H1 (cell line): ENCODE results near the gene BICDL1. TPM values are rescaled to one million over a fixed set of nuclear protein-coding genes. Genes with fewer than 3 reads are reported as not detected.

Experiments used
- CTCF ChIA-PET: fragments of 300-600 bp; sonication (Branson Sonifier 250); formaldehyde crosslinking; loops from one replicate; lab custom pipeline; 2021; ENCODE audit not compliant: partially characterized antibody; lab: Charles Lee
- POLR2A ChIA-PET: fragments of 300-600 bp; sonication (Branson Sonifier 250); formaldehyde crosslinking; loops from one replicate; lab custom pipeline; 2021; ENCODE audit warnings: inconsistent platforms; ENCODE audit not compliant: partially characterized antibody; lab: Charles Lee
- DNase-seq, 2 experiments: peaks; one replicate each; pipeline versions ENCODE4 v3.0.0 to v3.0.0-alpha.2; 2010 to 2022; ENCODE audit warnings: low spot score in 2 of 2, low read depth in 1 of 2, mixed read lengths in 1 of 2
- FAIRE-seq: peaks from 2 replicates; lab custom pipeline; 2011; peaks lifted over from hg19 to GRCh38; lab: Jason Lieb, UNC
- H2AFZ ChIP-seq: 2 replicates; pipeline ENCODE4 v1.8.1; 2012; ENCODE audit warnings: low read length, inconsistent platforms
- H2AK5ac ChIP-seq: 2 replicates; pipeline ENCODE4 v1.6.1; 2013; ENCODE audit warnings: low read depth, low read length
- H2BK120ac ChIP-seq: replicated peaks from 2 replicates; pipeline ENCODE3; 2013; ENCODE audit warnings: low read depth, low read length, inconsistent platforms
- H2BK12ac ChIP-seq: 2 replicates; pipeline ENCODE4 v1.6.1; 2013; ENCODE audit warnings: low read depth, low read length
- H2BK15ac ChIP-seq: 2 replicates; pipeline ENCODE4 v1.6.1; 2013; ENCODE audit warnings: low read length
- H2BK20ac ChIP-seq: 2 replicates; pipeline ENCODE4 v1.6.1; 2013; ENCODE audit warnings: low read length
- H2BK5ac ChIP-seq: 2 replicates; pipeline ENCODE4 v1.6.1; 2013; ENCODE audit warnings: low read depth, low read length
- H3K14ac ChIP-seq: 2 replicates; pipeline ENCODE4 v1.6.1; 2013; ENCODE audit warnings: inconsistent platforms; ENCODE audit not compliant: insufficient read length
- H3K18ac ChIP-seq: 2 replicates; pipeline ENCODE4 v1.6.1; 2013; ENCODE audit warnings: low read length; ENCODE audit errors: extremely low read depth
- H3K23ac ChIP-seq: 2 replicates; pipeline ENCODE4 v1.6.1; 2013; ENCODE audit warnings: inconsistent platforms; ENCODE audit not compliant: insufficient read length
- H3K23me2 ChIP-seq: 2 replicates; pipeline ENCODE4 v1.6.1; 2013; ENCODE audit warnings: low read depth, low read length
- H3K27ac ChIP-seq: 2 replicates; pipeline ENCODE4 v1.6.1; 2011; ENCODE audit warnings: low read depth, low read length, inconsistent platforms
- H3K27me3 ChIP-seq, 4 experiments: replicated peaks in 1 of 4; 1 replicate in 1 of 4; 2 replicates in 3 of 4; pipeline versions ENCODE4 v1.6.1 to v1.8.1; 2011 to 2013; ENCODE audit warnings: low read length in 3 of 4, mild to moderate bottlenecking in 3 of 4, inconsistent platforms in 2 of 4, mixed read lengths in 2 of 4, moderate library complexity in 1 of 4; ENCODE audit not compliant: control insufficient read depth in 3 of 4, insufficient read depth in 3 of 4; ENCODE audit errors: extremely low read depth in 1 of 4
- H3K36me3 ChIP-seq, 4 experiments: 2 replicates each; pipeline versions ENCODE4 v1.6.1 to v1.8.1; 2011 to 2013; ENCODE audit warnings: mild to moderate bottlenecking in 4 of 4, low read length in 3 of 4, moderate library complexity in 2 of 4, control low read depth in 1 of 4, inconsistent platforms in 1 of 4; ENCODE audit not compliant: insufficient read depth in 4 of 4, control insufficient read depth in 2 of 4
- H3K4ac ChIP-seq: replicated peaks from 2 replicates; pipeline ENCODE3; 2013; ENCODE audit warnings: low read length, low read depth, mixed read lengths, inconsistent platforms; ENCODE audit not compliant: insufficient read length
- H3K4me1 ChIP-seq, 4 experiments: replicated peaks in 1 of 4; 1 replicate in 1 of 4; 2 replicates in 3 of 4; pipeline versions ENCODE4 v1.6.1 to v1.8.1; 2011 to 2013; ENCODE audit warnings: low read length in 3 of 4, inconsistent platforms in 2 of 4, mixed read lengths in 1 of 4; ENCODE audit not compliant: insufficient read depth in 4 of 4, control insufficient read depth in 3 of 4
- H3K4me2 ChIP-seq, 2 experiments: 2 replicates each; pipeline versions ENCODE4 v1.6.1 to v1.8.1; 2011 to 2013; ENCODE audit warnings: low read depth in 2 of 2, low read length in 2 of 2, control low read depth in 1 of 2, inconsistent platforms in 1 of 2, mild to moderate bottlenecking in 1 of 2; ENCODE audit not compliant: insufficient read depth in 1 of 2
- H3K4me3 ChIP-seq, 4 experiments: fragments of 200-600, 300-600 bp in 1 of 4; sonication (generic), shearing (Covaris generic), sonication (Bioruptor Twin) in 1 of 4; 2 replicates each; pipeline versions ENCODE4 v1.5.1 to v1.8.1; 2011 to 2016; ENCODE audit warnings: low read length in 4 of 4, low read depth in 3 of 4, control low read depth in 2 of 4, inconsistent platforms in 2 of 4, mild to moderate bottlenecking in 2 of 4, mixed read lengths in 1 of 4, moderate library complexity in 1 of 4; ENCODE audit not compliant: insufficient read depth in 2 of 4; ENCODE audit errors: extremely low read depth in 1 of 4
- H3K56ac ChIP-seq: replicated peaks from 2 replicates; pipeline ENCODE3; 2013; ENCODE audit warnings: low read depth, mild to moderate bottlenecking, mixed read lengths, low read length, inconsistent platforms; ENCODE audit not compliant: insufficient read length
- H3K79me1 ChIP-seq: 2 replicates; pipeline ENCODE4 v1.6.1; 2013; ENCODE audit warnings: low read depth, low read length, control low read depth
- H3K79me2 ChIP-seq, 2 experiments: 2 replicates each; pipeline versions ENCODE4 v1.6.1 to v1.8.1; 2012 to 2013; ENCODE audit warnings: low read length in 2 of 2, mild to moderate bottlenecking in 2 of 2, inconsistent platforms in 1 of 2; ENCODE audit not compliant: insufficient read depth in 2 of 2, control insufficient read depth in 1 of 2
- H3K9ac ChIP-seq, 4 experiments: replicated peaks in 1 of 4; 1 replicate in 1 of 4; 2 replicates in 3 of 4; pipeline versions ENCODE4 v1.6.1 to v1.8.1; 2011 to 2013; ENCODE audit warnings: low read depth in 3 of 4, low read length in 3 of 4, control low read depth in 2 of 4, mild to moderate bottlenecking in 2 of 4, moderate library complexity in 2 of 4, inconsistent platforms in 1 of 4; ENCODE audit errors: extremely low read depth in 1 of 4
- H3K9me3 ChIP-seq, 2 experiments: 2 replicates each; pipeline versions ENCODE4 v1.6.1 to v1.8.1; 2012 to 2013; ENCODE audit warnings: mild to moderate bottlenecking in 2 of 2, moderate library complexity in 2 of 2, control low read depth in 1 of 2, inconsistent platforms in 1 of 2, low read depth in 1 of 2, low read length in 1 of 2, mixed read lengths in 1 of 2; ENCODE audit not compliant: insufficient read depth in 2 of 2
- H4K20me1 ChIP-seq, 2 experiments: replicated peaks in 1 of 2; 2 replicates each; pipeline versions ENCODE3 to v1.8.1; 2011 to 2013; ENCODE audit warnings: inconsistent platforms in 2 of 2, low read length in 2 of 2, mild to moderate bottlenecking in 1 of 2; ENCODE audit not compliant: insufficient read depth in 2 of 2, control insufficient read depth in 1 of 2
- H4K5ac ChIP-seq: 2 replicates; pipeline ENCODE4 v1.6.1; 2013; ENCODE audit warnings: low read length, low read depth, mixed read lengths, inconsistent platforms; ENCODE audit not compliant: insufficient read length
- H4K8ac ChIP-seq: 2 replicates; pipeline ENCODE4 v1.8.0; 2013; ENCODE audit warnings: mild to moderate bottlenecking, moderate library complexity, low read length, inconsistent platforms; ENCODE audit not compliant: insufficient read depth; ENCODE audit errors: extremely low read depth
- H4K91ac ChIP-seq: replicated peaks from 2 replicates; pipeline ENCODE3; 2013; ENCODE audit warnings: low read length, mixed read lengths, inconsistent platforms; ENCODE audit not compliant: insufficient read length
- CEBPB ChIP-seq: IDR thresholded peaks from 2 replicates; pipeline ENCODE4 v1.6.1; 2012; ENCODE audit warnings: low read depth, low read length
- CHD1 ChIP-seq: IDR thresholded peaks from 2 replicates; pipeline ENCODE4 v1.6.1; 2012; ENCODE audit warnings: low read depth, low read length, improper control_type of control experiment
- FOSL1 ChIP-seq: IDR thresholded peaks from 2 replicates; pipeline ENCODE4 v1.6.1; 2011; ENCODE audit warnings: mild to moderate bottlenecking, low read depth, low read length, moderate library complexity; ENCODE audit not compliant: insufficient read depth
- MAFK ChIP-seq: IDR thresholded peaks from 2 replicates; pipeline ENCODE4 v1.6.1; 2012; ENCODE audit warnings: low read depth, mild to moderate bottlenecking, improper control_type of control experiment, low read length
- NANOG ChIP-seq: IDR thresholded peaks from 2 replicates; pipeline ENCODE4 v1.6.1; 2011; ENCODE audit warnings: low read length, low read depth, mild to moderate bottlenecking, inconsistent platforms; ENCODE audit not compliant: insufficient read depth, poor library complexity, severe bottlenecking
- POLR2A ChIP-seq, 2 experiments: IDR thresholded peaks; 1 replicate in 1 of 2; 2 replicates in 1 of 2; pipeline ENCODE4 v1.6.1; 2011; ENCODE audit warnings: low read depth in 2 of 2, low read length in 2 of 2, mild to moderate bottlenecking in 2 of 2; ENCODE audit errors: control extremely low read depth in 1 of 2
- POU5F1 ChIP-seq: IDR thresholded peaks from 2 replicates; pipeline ENCODE4 v1.6.1; 2011; ENCODE audit warnings: low read depth, mild to moderate bottlenecking, low read length, moderate library complexity
- RAD21 ChIP-seq, 2 experiments: IDR thresholded peaks in 1 of 2; conservative IDR thresholded peaks in 1 of 2; 2 replicates each; pipeline ENCODE4 v1.6.1; 2011; ENCODE audit warnings: low read depth in 2 of 2, low read length in 2 of 2, improper control_type of control experiment in 1 of 2, inconsistent platforms in 1 of 2, mild to moderate bottlenecking in 1 of 2, moderate library complexity in 1 of 2
- YY1 ChIP-seq: IDR thresholded peaks from 2 replicates; pipeline ENCODE4 v1.6.1; 2011; ENCODE audit warnings: low read depth, mild to moderate bottlenecking, low read length
- WGBS, 2 experiments: shearing (Covaris generic) in 1 of 2; methylation state at CpG; one replicate each; pipeline versions ENCODE4 v1.1.6 to v1.1.7; 2013 to 2015; ENCODE audit warnings: low lambda C conversion rate in 2 of 2, mixed read lengths in 2 of 2, inconsistent platforms in 1 of 2, low coverage in 1 of 2, missing lambda C conversion rate in 1 of 2; ENCODE audit not compliant: insufficient replicate concordance in 2 of 2, insufficient coverage in 1 of 2, insufficient read length in 1 of 2; ENCODE audit errors: extremely low coverage in 1 of 2, missing lambda C conversion rate in 1 of 2; 5-methylcytosine and 5-hydroxymethylcytosine counted together
- polyA plus RNA-seq, 7 experiments: library from polyadenylated mRNA; depleted of rRNA in 3 of 7; stranded (reverse) in 5 of 7; unstranded in 2 of 7; fragments of >200 nt in 5 of 7; fragments of 200-250 nt in 2 of 7; gene quantifications; 1 replicate in 5 of 7; 2 replicates in 1 of 7; 4 replicates in 1 of 7; pipeline versions ENCODE4 v1.2.1 to v1.2.3, GENCODE V29; 2011 to 2013; ENCODE audit warnings: missing spikeins in 2 of 7, mixed read lengths in 2 of 7
- total RNA-seq: library from RNA; stranded (reverse); fragmentation: NEBNext Ultra II Directional; extraction: Animal tissue kit (Norgen Biotek cat#: 25700); gene quantifications from 2 replicates; pipeline ENCODE4 v1.2.1, GENCODE V29; 2021
- TF ChIP-seq, protein P1 (sequence below): IDR thresholded peaks from 2 replicates; pipeline ENCODE4 v1.6.1; 2011; ENCODE audit warnings: low read depth, mild to moderate bottlenecking, low read length; ENCODE audit not compliant: insufficient read depth

Gene BICDL1
- total and polyA plus RNA-seq, 2 of the 8 experiments (the other 6 are each of a cell fraction or from before 2014, with no cell fraction given): 17.2 to 25.9 TPM

DNA sequence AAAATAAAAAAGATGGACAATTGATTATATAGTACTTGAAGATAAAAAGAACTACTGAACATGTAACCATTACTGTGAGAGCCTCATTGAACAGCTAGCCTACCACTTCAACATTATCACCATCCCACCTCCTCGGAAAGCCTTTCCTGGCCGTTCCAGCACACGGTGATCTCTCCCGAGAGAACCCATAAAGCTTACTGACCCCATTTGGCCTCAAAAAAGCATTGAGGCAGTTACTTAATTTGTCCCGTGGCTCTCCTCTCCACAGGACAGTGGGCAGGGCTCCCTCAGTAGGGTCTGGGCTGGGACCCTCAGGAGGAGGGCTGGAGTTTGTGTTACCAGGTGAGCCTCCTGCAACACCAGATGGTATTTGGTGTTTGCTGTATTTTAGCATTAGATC, 71.7 kb downstream of the BICDL1 start:
- no peak overlapping the region for H3K4me3 ChIP-seq
- H3K14ac ChIP-seq: no peak overlapping the region
- no peaks in the 10 kb centered on the region for H3K27me3 ChIP-seq
- H4K20me1 ChIP-seq: no peaks in the 10 kb centered on the region
- CTCF ChIA-PET: interaction anchor here (0.7 kb wide), 1 partner anchor 18 kb away, joined by 3 read pairs; no protein-coding TSS in a partner anchor
- FAIRE-seq (no peak), DNase-seq (no peak)
- no peak overlapping the region for H4K91ac ChIP-seq
- no peaks in the 10 kb centered on the region for H3K79me2 ChIP-seq
- POLR2A ChIA-PET: no interaction called here
- H3K36me3 ChIP-seq: peaks cover 0 to 3% (median 0%) of the 10 kb centered on the region in 4 experiments; a peak in 2 of 8 replicates
- no peak for TF ChIP-seq POU5F1
- TF ChIP-seq RAD21 (IDR thresholded peaks at IDR 0.05 in 1 of 2, conservative IDR thresholded peaks at IDR 0.05 in 1 of 2; ENCODE audit: low read depth in 2 of 2, low read length in 2 of 2): no peak
- TF ChIP-seq FOSL1: no peak
- TF ChIP-seq YY1: no peak
- TF ChIP-seq MAFK: no peak
- no peak for TF ChIP-seq POLR2A (IDR thresholded peaks at IDR 0.05; ENCODE audit: control extremely low read depth in 1 of 2, low read depth in 2 of 2, low read length in 2 of 2)
- TF ChIP-seq NANOG: no peak
- no peak for TF ChIP-seq CEBPB
- no peak for TF ChIP-seq CHD1
- TF ChIP-seq, protein P1, sequence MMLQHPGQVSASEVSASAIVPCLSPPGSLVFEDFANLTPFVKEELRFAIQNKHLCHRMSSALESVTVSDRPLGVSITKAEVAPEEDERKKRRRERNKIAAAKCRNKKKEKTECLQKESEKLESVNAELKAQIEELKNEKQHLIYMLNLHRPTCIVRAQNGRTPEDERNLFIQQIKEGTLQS: no peak
- no peak overlapping the region for H2BK15ac ChIP-seq
- no peak overlapping the region for H2BK120ac ChIP-seq
- H2BK20ac ChIP-seq: no peak overlapping the region
- no peak overlapping the region for H4K8ac ChIP-seq
- H4K5ac ChIP-seq: no peak overlapping the region
- no peaks in the 10 kb centered on the region for H3K23me2 ChIP-seq
- no peak overlapping the region for H2BK12ac ChIP-seq
- H3K9ac ChIP-seq: no peak overlapping the region
- no peak overlapping the region for H3K4ac ChIP-seq
- H2BK5ac ChIP-seq: no peak overlapping the region
- no peaks in the 10 kb centered on the region for H3K9me3 ChIP-seq
- H3K27ac ChIP-seq: no peak overlapping the region
- H3K79me1 ChIP-seq: no peaks in the 10 kb centered on the region
- no peak overlapping the region for H3K18ac ChIP-seq
- H3K56ac ChIP-seq: no peak overlapping the region
- H2AFZ ChIP-seq: no peak overlapping the region
- H3K4me2 ChIP-seq: no peak overlapping the region
- H2AK5ac ChIP-seq: no peak overlapping the region
- H3K23ac ChIP-seq: no peak overlapping the region
- H3K4me1 ChIP-seq: peaks cover 0 to 4% (median 1%) of the 10 kb centered on the region in 4 experiments; a peak in 2 of 7 replicates
- WGBS, 2 experiments: 88% methylated on average over 5 of the region's 5 CpGs; no CpG with 5 or more reads in 1 of the 2 experiments
